Progenitor cell of endocrine pancreas (in vitro differentiated cells): Measurements from ENCODE around the gene KCTD11. TPM values are rescaled to one million over a fixed set of nuclear protein-coding genes. Genes with fewer than 3 reads are reported as not detected.

Experiments used
- DNase-seq: peaks from one replicate; pipeline ENCODE4 v3.0.0; 2021; ENCODE audit warnings: low spot score; ENCODE audit not compliant: unreplicated experiment
- H3K27ac Mint-ChIP-seq: 2 replicates; pipeline ENCODE4 v1.8.0; 2021; ENCODE audit warnings: mild to moderate bottlenecking, moderate library complexity, mixed read lengths
- H3K27me3 Mint-ChIP-seq: 2 replicates; pipeline ENCODE4 v1.8.0; 2021; ENCODE audit warnings: mixed read lengths
- H3K36me3 Mint-ChIP-seq: 2 replicates; pipeline ENCODE4 v1.8.0; 2022; ENCODE audit warnings: mixed read lengths; ENCODE audit not compliant: insufficient read depth
- H3K4me1 Mint-ChIP-seq: 2 replicates; pipeline ENCODE4 v1.8.0; 2021; ENCODE audit warnings: low read depth, mixed read lengths
- H3K4me3 Mint-ChIP-seq: 2 replicates; pipeline ENCODE4 v1.8.0; 2021; ENCODE audit warnings: low read depth, mild to moderate bottlenecking, moderate library complexity, mixed read lengths
- H3K9me3 Mint-ChIP-seq: 2 replicates; pipeline ENCODE4 v1.8.0; 2021; ENCODE audit warnings: low read depth, mixed read lengths
- long read RNA-seq: library from polyadenylated mRNA; unstranded; transcript quantifications from one replicate; pipeline ENCODE4 v2.0.0, GENCODE V29; 2020
- total RNA-seq: library from RNA; stranded (reverse); gene quantifications from 2 replicates; pipeline ENCODE4 v1.2.1, GENCODE V29; 2021
- TF ChIP-seq, protein P1 (sequence below): fragments of 200-600 bp; sonication (generic); IDR thresholded peaks from one replicate; pipeline ENCODE4 v1.5.0; 2021; ENCODE audit warnings: antibody characterized with exemption, mild to moderate bottlenecking; ENCODE audit not compliant: unreplicated experiment

The KCTD11 gene
- 11.3 and 12.4 TPM in 2 replicates for total RNA-seq
- long read RNA-seq, transcript KCTD11-201 (1 exons, 2,783 nt), result major isoform, 6 of 7 reads
- long read RNA-seq, partial matches to known transcripts, result 0 of 7 reads
- long read RNA-seq, other reads (novel, unspliced or antisense), result 0 of 7 reads

DNA sequence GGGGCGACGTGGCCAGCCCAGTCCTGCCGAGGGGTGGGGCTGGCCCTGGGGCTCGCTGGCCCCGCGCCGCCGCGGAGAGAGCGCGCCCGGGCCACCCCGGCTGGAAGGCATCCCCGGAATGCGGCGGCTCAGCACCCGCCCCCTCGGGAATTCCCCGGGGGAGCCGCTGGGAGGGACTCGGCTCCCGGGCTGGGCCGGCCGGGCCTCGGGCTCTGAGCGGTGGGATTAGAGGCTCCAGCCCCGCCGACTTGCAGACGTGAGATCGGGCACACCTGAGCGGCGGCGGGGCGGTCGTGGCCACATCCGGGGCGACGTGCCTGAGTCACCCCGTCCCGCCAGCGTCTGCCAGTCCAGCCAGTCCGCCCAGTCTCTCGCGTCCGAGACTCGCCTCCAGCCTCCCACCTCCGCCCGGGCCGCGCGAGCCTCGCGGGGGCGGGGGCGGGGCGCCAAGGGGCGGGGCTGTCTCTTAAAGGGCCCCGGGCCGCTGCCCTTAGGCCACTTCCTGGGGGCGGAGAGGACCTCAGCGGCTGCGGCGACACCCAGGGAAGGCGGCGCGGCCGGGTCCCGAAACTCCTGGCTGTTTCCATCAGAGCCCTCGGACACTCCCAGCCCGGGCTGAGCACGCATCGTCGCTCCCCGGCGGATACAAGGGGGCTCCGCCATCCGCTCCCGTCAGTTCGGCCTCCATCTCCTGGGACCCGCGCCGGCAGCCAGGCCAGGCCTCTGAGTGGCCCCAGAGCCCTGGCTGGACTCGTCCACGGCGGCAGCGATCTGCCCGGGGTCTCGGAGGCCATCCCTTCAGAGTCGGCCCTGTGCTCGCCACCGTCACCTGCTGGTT is at the start of gene KCTD11:
Gene KCTD11 (plus strand): TSS at position 498 of the 838 bp plus-strand sequence.
- no peaks in the 10 kb centered on the region for H3K9me3 Mint-ChIP-seq
- peak within 1 kb of the TSS; percentile 98 for H3K27ac Mint-ChIP-seq
- peak within 1 kb of the TSS; percentile 85 for H3K4me3 Mint-ChIP-seq
- H3K27me3 Mint-ChIP-seq, result no peaks in the 10 kb centered on the region
- TF ChIP-seq, protein P1, sequence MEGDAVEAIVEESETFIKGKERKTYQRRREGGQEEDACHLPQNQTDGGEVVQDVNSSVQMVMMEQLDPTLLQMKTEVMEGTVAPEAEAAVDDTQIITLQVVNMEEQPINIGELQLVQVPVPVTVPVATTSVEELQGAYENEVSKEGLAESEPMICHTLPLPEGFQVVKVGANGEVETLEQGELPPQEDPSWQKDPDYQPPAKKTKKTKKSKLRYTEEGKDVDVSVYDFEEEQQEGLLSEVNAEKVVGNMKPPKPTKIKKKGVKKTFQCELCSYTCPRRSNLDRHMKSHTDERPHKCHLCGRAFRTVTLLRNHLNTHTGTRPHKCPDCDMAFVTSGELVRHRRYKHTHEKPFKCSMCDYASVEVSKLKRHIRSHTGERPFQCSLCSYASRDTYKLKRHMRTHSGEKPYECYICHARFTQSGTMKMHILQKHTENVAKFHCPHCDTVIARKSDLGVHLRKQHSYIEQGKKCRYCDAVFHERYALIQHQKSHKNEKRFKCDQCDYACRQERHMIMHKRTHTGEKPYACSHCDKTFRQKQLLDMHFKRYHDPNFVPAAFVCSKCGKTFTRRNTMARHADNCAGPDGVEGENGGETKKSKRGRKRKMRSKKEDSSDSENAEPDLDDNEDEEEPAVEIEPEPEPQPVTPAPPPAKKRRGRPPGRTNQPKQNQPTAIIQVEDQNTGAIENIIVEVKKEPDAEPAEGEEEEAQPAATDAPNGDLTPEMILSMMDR, result peak; percentile 71
- H3K4me1 Mint-ChIP-seq, result peaks cover 26% of the 10 kb centered on the region
- H3K36me3 Mint-ChIP-seq, result no peaks in the 10 kb centered on the region
- peak; percentile 78 for DNase-seq

GRCh38 chr17:7304179-7304578 is 47.8 kb upstream of the KCTD11 start:
- H3K27ac Mint-ChIP-seq, result no peak overlapping the region
- H3K9me3 Mint-ChIP-seq, result no peaks in the 10 kb centered on the region
- H3K4me3 Mint-ChIP-seq, result no peak overlapping the region
- TF ChIP-seq, protein P1, result no peak
- peaks cover under 1% of the 10 kb centered on the region for H3K36me3 Mint-ChIP-seq
- H3K4me1 Mint-ChIP-seq, result peaks cover 9% of the 10 kb centered on the region
- peaks cover 9% of the 10 kb centered on the region for H3K27me3 Mint-ChIP-seq
- no peak for DNase-seq

DNA sequence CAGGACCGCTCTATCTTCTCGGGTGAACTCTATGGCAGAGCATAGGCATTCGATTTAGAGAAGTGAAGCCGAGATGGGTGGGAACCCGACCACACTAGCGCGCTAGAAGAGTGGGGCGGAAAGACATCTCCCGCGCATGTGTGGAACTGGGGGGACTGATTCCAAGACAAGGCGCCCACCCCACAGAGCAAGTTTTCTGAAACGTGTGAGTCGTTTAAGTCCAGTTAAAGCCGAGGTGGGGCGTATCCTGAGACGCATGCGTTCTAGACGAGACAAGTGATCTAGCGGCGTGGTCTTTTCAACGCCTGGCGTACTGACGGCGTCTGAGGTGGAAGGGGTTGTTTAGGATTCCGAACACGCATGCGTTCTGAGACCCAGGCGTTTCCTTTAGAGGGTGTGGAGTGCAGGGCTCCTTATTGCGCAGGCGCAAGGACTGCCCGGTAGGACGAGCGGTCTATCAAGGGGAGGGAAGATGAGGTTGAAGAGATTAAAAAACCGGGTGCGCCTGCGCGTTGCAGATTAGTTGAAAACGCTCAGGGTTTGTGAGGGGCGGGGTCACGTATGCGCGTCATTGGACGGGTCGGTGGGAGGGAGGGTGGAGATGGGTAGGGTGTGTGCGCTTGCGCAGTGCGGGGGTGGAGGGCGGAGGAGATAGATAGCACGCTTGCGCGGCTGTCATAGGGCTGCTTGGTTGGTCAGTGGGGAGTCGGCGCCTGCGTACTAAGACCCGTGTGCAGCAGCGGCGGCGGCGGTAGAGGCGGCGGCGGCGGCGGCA is 44.9 kb upstream of the KCTD11 start, which contains the start of gene EIF5A:
Gene EIF5A (plus strand): TSS at position 718 of the 775 bp plus-strand sequence. CDS start 2,008 bp downstream, outside the sequence.
- Mint-ChIP-seq H3K9me3 (no peaks in the 10 kb centered on the region), H3K27me3 (no peaks in the 10 kb centered on the region), H3K4me1 (peaks cover 19% of the 10 kb centered on the region), H3K36me3 (peaks cover 17% of the 10 kb centered on the region), H3K4me3 (peak within 1 kb of the TSS; percentile 93), H3K27ac (peak within 1 kb of the TSS; percentile 99)
- TF ChIP-seq, protein P1, result no peak
- DNase-seq, result peak; percentile 99

GRCh38 chr17:7307686-7308624 is 44.0 kb upstream of the KCTD11 start:
- DNase-seq, result peak; percentile 35
- TF ChIP-seq, protein P1, result peak; percentile 27
- H3K36me3 Mint-ChIP-seq, result peaks cover 21% of the 10 kb centered on the region
- H3K27ac Mint-ChIP-seq, result peak overlapping the region; percentile 99
- no peaks in the 10 kb centered on the region for H3K27me3 Mint-ChIP-seq
- H3K4me1 Mint-ChIP-seq, result peaks cover 19% of the 10 kb centered on the region
- H3K4me3 Mint-ChIP-seq, result peak overlapping the region; percentile 93
- no peaks in the 10 kb centered on the region for H3K9me3 Mint-ChIP-seq
